HG03095 (cell line): ENCODE results near the gene CATSPERD.

Source experiments
- ATAC-seq: cut with Tn5 transposase; IDR thresholded peaks from one replicate; pipeline ENCODE4 v1.9.1; 2021; ENCODE audit warnings: moderate library complexity; ENCODE audit not compliant: unreplicated experiment

Gene CATSPERD

DNA sequence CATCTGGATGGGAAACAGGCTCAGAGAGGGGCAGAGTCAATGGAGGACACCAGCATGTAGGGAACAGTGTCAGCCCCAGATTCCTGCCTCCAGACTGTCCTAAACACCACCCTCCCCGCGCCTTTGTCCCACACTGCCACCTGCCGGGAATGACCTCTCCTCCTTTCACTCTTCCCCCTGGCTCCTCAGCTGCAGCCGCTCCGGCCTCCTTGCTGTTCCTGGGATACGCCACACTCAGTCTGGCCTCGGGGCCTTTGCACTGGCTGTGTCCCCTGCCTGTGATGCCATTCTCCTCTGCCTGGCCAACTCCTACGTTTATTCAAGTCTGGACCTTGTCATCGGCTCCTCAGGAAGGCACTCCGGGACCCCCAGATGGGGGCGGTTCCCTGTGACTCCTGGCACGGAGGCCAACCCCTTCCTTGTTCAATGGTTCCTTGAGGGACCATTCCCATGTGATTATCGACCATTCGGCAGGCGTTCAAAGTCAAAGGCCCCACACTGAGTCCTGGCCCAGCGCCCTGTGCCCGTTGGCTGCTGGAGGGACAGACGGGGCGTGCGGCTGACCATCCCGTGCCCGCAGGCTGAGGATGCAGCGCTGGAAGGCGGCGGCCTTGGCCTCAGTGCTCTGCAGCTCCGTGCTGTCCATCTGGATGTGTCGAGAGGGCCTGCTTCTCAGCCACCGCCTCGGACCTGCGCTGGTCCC, 103.3 kb downstream of the CATSPERD start:
- no peak for ATAC-seq

DNA sequence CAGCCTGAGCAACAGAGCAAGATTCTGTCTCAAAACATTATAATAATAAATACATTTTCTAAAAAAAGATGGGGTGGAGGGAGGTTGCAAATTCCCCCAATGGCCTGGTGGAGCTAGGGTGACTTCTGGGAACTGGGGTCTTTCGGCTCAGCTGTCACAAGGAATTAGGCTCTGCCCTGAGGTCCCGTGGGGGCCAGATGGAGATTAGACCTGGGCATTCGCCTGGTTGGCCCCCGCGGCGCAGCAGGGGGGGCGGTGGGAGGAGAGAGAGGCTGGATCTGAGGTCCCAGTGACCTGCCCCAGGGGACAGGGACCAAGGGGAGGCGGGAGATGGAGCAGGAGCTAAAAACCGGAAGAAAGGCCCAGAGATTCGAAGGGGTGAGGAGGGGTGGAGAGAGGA, 104.3 kb downstream of the CATSPERD start:
- no peak for ATAC-seq

DNA sequence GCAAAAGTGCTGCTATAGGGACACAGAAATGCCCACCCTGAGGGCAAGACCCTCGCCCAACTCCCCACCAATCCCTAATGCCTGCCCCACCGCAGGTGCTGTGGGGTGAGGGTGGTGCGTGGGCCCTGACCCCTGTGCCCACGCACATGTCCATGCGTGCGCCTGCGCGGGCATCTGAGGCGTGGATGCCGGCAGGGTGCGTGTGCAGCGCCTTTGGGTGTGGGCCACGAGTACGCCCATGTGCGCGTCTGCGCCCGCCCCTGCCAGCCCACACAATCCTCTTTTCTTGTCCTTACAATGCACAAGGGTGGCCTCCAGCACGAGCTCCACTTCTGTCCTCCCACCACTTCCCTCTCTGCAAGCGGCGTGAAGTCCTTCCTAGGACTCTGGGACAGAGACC, 104.7 kb downstream of the CATSPERD start:
- no peak for ATAC-seq

DNA sequence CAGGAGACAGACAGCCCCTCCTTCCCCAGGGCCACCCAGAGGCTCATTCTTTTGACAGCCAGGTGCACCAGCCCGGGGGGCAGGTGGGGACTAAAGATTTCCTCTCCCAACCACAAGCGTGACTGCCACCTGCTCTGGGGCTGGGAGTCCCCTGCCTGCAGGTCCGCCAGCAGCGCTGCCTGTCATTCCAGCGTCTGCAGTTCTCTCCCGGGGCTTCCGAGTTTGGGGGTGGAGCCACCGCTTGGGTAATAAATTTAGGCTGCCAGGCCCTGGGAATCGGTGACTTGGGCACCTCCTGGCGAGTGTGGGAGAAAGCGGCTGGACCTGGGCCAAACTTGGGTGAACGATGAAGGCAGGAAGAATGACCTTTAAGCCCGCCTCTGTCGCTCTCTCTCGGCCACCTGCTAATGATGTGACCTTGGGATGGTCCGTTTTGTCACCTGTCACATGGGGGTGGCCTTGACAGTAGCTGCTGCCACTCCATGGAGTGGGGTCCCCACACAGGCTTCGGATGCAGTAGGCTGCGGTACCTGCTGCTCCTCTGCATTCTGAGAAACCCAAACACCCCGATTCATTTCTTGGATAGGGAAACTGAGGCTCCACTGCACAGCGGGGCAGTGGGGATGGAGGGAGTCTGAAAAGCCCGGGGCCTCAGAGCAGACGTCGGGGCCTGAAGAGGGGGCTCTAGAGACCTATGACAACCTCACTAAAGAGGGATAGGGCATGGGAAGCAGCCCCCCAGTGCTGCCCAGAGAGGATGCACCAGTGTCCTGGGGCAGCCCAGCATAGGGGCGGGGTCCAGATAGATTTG, 106.3 kb downstream of the CATSPERD start:
- no peak for ATAC-seq

DNA sequence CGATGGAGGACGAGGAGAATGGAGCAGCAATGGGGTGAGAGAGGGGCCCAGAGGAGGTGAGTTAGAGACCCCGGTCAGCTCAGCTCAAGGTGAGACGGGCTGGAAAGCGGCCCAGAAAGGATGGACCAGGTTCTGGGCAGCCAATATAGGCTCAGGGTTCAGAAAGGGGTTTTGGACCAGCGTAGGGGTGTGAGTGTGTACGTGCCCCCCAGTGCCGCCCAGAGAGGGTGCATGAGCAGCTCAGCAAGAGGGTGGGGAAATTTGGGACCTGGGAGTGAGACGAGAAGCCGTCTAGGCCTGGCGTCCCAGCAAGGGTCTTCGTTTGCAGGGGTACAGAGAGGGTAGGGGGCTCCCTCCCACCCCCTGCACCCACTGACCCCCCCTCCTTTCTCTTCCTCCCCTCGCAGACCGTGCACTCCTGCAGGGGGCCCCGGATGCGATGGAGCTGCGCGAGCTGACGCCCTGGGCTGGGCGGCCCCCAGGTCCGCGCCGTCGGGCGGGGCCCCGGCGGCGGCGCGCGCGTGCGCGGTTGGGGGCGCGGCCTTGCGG, 107.0 kb downstream of the CATSPERD start:
- no peak for ATAC-seq

DNA sequence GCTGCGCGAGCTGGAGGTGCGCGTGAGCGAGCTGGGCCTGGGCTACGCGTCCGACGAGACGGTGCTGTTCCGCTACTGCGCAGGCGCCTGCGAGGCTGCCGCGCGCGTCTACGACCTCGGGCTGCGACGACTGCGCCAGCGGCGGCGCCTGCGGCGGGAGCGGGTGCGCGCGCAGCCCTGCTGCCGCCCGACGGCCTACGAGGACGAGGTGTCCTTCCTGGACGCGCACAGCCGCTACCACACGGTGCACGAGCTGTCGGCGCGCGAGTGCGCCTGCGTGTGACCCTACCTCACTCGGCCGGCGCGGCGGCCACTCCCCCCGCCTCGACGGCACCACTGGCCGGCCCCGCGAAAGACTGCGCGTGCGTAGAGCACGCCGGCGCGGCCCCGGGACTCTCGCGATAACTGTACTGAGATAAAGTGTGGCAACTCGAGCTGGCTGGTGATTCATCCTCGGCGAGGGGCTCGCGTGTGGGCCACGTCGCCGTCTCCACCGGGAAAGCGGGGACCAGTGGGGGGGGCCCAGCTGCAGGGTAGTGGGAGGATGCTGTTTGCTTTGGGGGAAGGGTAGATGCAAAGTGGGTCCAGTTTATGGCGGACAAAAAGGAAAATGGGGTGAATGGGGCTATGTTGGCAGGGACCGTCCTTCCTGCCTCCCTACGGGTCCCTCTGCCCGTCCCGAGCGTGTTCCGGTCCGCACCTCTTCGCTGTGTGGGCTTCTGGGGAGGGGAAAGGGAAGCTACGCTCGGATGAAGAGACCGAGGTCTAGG, 107.6 kb downstream of the CATSPERD start:
- peak; percentile 53 for ATAC-seq
